LoVo (cell line): ENCODE results near the gene EPN3.

Source experiments
- DNase-seq: peaks from one replicate; pipeline ENCODE4 v3.0.0-alpha.2; 2016; ENCODE audit warnings: low spot score

The EPN3 gene

DNA sequence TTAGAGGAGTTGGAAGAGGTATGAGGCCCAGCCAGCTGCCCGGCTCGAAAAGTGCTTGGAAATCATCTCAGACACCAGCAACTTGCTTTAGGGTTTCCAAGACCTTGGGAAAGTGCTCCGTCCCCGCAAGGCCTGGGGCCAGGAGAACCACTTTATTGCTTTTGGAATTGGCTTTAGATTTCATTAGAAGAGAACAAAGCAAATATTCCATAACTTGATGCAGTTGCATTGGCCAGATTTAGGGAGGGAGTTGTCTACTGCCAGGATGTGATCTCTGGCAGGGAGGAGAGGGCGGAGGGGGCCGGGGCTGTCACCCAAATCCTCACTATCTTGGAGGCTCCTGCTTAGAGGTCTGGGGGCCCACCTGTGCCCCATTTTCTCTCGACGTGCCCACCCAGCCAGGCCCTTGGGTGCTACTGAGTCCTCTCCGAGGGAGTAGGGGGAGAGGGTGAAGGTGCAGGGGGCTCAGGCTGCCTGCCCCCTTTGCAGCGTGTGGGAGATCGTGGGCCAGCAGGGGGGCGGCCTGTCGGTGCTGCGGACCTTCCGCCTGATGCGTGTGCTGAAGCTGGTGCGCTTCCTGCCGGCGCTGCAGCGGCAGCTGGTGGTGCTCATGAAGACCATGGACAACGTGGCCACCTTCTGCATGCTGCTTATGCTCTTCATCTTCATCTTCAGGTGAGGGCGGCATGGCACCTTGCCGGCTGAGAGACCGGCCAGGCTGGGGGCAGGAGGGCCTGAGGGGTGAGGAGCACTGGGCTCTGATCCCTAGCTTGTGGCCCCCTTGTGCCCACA lies 58.6 kb downstream of the EPN3 start:
- DNase-seq: no peak

DNA sequence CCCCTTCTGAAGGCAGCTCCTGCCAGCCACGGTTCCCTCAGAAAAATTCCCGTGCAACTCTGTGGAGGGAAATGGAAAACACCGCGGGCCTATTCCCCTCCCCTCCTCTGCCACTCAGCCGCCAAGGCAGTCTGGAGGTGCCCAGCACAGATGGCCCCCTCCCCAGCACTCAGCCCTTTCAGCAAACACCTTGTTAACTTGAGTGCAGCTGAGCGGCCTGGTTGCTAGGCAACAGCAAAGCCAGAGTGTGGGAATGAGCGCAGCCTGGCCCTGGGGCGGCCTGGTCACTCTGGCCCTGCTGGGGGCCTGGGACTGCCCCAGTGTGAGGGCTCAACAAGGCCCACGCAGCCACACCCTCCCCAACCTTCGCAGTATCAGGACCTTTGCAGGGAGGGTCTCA lies 60.8 kb downstream of the EPN3 start:
- DNase-seq: no peak
